CD1c-positive myeloid dendritic cell (primary cell): ENCODE results near the gene KRT71.
A peak's percentile ranks its signal among the peaks of the same experiment; 100 is the strongest.

Experiments used
- DNase-seq: peaks from one replicate; pipeline ENCODE4 v3.0.0-alpha.2; 2016; ENCODE audit errors: extremely low spot score

KRT71 gene

GRCh38 chr12:52539083-52539820 lies 13.7 kb downstream of the KRT71 start:
- no peak for DNase-seq

DNA sequence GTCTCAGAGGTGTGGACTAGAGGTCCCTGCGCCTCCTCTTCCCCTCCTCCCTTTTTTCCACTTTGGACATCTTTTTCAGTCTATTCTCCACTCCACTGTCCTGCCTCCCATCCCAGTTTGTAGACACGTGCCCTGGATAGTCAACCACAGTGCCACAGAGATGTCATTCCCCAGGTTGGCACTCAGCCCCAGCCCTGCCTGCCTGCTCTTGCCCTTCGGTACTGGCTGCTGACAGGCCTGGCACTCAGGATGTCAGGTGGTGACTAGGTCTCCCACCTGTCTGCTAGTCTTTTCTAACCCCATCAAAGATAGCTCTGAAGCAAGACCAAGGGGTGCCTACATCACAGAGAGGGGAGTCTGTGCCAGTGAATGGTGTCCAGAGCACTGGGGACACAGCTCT lies 15.8 kb downstream of the KRT71 start:
- DNase-seq, result no peak

DNA sequence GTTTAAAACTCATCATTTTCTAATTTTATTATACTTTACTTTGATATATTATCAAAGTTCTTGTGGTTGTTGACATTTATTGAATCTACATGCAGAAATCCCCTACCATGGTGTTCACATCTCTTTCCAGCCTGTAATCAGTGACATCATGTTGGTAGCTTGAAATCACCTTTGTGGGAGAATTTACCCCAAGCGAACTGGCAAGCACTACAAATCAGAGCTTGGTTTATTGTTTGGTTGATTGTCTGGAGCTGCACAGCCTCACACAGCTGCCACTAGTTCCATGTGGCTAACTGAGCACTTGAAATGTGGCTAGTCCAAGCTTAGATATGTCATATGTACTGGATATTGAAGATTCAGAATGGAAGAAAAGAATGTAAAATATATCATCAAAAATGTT lies 17.4 kb downstream of the KRT71 start:
- DNase-seq, result no peak

GRCh38 chr12:52534482-52534881 lies 18.5 kb downstream of the KRT71 start:
- DNase-seq, result no peak

DNA sequence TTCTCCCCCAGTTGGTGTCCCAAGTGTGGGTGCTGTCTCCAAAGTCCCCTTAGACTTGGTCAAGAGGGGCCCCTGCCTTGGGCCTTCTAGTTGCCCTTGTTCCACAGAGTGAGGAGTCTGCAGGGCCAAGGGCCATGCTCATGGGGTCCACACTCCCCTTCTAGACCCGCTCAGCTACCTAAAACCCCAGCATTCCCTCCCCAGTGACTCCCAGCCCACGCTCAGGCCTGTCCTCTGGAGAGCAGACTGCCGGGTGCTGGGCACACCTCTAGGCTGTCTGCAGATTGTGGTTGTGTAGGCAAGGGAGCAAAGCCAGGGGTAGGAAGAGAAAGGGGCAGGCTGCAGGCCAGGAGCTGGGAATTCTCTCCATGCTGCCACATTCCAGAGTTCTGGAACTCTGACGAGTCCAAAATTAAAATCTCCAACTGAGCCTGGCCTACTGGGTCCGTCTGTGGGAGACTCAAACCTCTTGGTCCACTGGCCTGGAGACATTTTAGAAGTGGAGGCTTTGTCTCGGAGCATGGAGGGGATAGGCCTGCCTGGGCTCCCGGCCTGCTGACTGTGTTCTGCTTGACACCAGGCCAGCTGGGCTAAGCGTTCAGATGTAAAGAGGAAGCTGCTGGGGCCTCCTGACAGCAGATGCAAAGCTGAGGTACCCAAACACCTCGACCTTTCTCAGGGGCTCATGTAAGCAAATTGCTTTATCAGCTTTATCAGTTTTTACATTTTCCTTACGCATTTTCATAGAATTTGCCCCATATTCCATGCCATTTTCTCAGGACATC lies 19.1 kb downstream of the KRT71 start:
- no peak for DNase-seq

- DNase-seq, result no peak
Measured at GRCh38 chr12:52532636-52533035, 20.3 kb downstream of the KRT71 start.

DNA sequence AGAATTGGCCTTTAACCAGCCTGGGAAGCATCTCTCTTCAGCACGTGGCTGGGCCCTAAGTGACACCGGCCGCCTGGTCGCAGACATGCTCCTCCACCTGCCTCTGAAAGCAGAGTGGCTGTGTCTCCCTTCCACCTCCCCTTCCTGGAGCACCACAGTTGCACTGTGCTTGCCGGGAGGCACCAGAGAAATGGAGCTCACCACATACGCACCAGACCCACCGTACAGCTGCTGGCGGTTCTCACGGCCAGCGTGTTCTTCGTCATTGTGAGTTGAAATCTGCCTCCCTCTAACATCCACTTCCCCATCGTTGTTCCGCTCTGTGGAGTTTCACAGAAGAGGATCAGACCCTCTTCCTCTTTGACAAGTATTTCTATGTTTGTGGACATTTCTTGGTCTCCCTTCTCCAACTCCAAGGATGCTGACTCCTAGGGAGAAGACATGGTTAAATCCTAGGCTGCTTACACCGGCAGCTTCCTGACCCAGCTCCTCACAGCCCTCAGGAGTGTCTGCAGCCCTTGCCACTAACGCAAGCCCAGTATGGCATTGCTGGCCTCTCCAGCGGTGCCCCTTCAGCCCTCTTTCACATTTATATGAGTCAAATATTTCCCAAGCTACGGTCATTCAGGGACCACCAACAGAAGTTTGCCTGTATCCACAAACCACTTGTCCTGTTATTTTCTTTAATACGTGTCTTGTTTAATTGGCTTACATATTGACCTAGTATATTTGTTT lies 21.2 kb downstream of the KRT71 start:
- DNase-seq, result peak; percentile 85

DNA sequence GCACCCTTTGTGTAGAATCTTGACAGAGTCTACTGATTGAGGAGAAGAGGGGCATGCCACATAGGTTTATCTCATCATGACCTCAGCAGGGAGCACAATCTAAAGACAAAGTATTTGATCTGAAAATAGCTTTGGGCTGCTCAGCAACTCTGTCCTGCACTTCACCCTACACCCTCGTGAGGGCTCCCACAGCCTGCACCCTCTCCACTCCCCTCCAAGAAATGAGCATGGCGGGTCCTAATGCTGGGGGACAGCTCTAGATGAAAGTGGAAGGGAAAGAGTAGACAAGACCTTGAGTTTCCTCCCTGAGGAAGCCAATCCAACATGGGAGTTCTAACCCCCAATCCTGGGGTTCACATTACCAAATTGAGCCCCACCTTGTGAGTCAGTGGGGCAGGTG lies 22.0 kb downstream of the KRT71 start:
- DNase-seq, result no peak

DNA sequence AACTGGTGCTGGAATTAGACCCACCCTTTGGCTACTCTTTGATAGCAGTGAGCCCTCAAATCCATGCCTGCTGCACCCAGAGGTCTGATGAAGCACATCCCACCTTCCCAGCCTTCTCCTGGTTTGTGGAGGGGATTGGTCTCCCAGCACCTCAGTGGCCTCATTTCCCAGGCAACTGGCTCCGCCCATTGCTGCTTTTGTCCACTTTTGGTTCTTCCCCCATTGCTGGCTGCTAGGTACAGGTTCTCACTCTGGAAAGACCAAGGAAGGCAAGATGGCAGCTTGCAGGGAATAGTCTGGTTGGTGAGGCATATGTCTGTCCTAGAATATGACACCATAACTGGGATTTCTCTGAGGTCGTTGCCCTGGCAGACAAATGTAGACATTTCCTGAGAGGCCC lies 22.6 kb downstream of the KRT71 start:
- no peak for DNase-seq

- DNase-seq, result no peak
Measured at GRCh38 chr12:52529846-52530245, 23.1 kb downstream of the KRT71 start.

- no peak for DNase-seq
Measured at GRCh38 chr12:52529417-52529816, 23.5 kb downstream of the KRT71 start.

GRCh38 chr12:52528641-52529143 lies 24.3 kb downstream of the KRT71 start:
- no peak for DNase-seq

DNA sequence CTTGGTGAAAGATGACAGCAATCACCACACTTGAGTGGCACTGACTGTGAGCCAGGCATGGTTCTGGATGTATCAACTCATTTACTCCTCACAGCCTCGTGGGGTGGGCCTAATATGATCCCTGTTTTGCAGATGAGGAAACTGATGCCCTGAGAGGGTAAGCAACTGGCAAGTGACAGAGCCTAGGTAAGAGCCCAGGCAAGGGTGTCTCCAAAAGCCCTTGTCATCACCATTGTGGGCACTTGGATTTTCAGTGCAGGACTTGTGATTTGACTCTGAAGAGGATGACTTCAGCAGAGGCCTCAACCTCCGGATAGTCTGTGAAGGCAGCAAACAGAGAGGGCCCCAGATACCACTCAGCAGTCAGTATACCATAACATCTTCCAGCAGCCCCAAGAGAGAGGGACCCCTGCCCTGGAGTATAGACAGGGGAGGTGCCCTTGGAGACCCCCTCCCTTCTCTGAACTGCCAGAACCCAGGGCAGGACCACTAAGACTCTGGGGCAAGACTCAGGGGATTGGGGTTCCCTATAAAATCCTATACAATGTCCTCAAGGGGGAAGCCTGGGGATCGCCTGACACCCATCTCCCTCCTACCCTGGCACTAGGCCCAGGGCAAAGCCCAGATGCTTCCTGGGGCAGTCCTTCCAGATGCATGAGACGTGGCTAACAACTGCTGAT lies 25.7 kb downstream of the KRT71 start:
- no peak for DNase-seq

DNA sequence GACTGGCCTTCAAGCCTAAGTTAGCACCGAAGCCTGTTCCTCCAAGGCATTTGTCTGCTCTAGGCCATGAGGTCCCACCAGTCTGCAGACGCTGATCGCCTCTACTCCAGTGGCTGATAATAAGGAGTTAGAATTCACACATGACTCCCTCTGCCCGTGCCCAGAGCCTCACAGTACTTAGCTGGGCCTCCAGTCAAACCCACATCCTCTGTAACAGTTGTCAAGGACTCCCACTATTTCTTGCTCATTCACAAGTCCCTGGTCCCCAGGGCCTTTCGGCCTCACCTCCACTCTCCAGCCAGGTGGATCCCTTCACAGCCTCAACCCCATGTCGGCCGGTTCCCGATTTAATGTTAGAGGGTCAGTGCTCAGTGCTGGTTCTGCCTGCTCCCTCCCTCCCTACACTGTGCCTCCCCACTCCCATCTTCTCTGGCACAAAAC lies 26.4 kb downstream of the KRT71 start:
- no peak for DNase-seq

DNA sequence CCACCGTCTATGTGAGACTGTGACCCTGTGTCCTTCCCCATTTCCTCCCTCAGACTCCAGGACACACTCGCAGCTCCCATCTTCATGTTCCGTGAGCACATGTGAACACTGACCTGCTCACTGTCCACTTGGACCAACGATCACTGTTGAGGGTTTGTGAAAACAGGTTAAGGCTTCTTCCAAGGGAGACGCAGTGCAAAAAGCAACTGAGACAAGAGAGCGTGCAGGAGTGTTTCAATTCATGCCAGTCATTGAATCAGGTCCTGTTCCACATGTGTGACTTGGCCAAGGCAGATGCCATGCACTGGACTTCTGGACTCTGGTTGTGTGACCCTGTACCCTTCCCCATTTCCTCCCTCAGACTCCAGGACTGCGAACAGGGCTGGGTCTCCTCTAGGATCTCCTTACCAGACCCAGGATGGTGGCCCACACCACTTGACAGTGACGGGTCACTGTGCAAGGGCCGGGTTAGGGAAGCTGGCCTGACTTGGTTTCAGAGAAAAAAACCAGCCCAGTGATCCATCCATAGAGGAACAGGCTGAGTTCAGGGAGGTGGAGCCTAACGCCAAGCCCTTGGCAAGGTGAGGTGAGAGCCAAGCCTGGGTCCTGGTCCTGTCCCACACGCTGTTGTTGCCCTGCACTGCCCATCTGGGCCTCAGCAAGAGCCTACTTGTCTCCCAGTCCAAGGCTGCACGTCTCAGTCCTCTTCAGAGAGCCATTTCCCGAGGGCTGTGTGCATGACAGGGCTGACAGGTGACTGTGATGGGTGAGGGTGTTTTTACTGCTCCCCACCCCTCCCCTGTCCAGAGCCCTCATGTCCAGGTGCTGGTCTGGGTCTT lies 27.1 kb downstream of the KRT71 start:
- DNase-seq, result no peak

- no peak for DNase-seq
Measured at GRCh38 chr12:52524898-52525591, 27.9 kb downstream of the KRT71 start.

DNA sequence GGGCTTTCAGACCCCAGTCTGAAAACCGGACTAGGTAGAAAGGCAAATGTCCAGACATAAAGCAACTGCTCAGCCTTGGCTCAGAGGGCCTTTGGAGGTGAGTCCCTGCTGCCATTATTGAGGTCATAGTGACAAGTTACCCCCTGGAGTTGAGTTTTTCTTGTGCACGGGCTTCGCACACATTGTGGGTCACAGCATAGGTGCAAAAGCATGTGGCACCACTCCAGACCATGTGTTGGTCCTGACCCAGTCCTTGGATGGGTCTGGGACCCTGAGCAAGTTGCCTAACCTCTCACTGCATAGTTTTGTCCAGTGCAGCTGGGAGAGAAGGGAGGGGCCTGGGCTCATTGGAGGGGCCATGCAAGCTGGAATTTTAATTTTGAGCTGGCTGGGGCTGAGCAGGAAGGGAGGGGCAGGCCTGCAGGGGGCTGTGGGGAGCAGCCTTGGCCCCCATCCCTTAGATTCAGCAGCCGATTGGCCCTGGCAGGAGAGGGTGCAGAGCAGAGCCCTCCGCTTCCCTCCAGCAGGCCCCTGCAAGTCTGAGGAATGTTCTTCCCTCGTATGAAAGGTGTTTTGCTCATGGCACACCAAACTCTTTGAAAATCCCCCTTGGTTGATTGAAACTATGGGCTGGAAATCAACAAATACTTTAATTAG lies 28.6 kb downstream of the KRT71 start:
- DNase-seq, result no peak

GRCh38 chr12:52523824-52524223 lies 29.1 kb downstream of the KRT71 start:
- no peak for DNase-seq

DNA sequence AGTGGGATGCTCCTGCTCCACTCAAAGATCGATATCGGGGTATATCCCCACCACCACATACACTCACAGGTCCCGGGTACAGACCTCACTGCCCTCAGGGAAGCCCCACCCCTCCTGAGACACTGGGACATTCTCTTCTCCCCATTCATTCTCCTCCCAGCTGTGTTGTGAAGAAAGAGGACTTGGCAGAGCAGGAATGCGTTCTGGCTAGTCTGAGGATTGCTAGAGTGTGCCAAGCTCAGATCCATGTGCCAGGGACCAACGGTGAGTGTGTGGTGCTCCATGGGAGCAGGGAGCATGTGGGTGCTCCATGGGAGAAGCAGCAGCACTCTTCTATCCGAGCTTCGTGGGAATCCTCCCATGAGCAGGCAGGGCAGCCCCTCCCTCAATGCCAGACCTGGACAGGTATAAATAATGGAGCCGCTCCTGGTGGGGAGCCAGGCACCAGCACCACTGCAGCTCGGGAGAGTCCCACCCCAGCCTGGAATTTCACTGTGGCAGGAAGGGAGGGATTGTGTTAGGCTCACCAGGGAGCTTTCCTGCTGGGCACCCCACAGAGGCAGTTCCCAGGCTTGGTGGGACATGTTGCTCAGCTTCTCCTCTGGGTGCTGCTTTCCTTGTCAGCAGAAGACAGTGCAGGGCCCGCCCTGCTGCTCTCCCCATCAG lies 30.5 kb downstream of the KRT71 start:
- no peak for DNase-seq
